Measurements from ENCODE around the gene CHGA.

The CHGA gene

DNA sequence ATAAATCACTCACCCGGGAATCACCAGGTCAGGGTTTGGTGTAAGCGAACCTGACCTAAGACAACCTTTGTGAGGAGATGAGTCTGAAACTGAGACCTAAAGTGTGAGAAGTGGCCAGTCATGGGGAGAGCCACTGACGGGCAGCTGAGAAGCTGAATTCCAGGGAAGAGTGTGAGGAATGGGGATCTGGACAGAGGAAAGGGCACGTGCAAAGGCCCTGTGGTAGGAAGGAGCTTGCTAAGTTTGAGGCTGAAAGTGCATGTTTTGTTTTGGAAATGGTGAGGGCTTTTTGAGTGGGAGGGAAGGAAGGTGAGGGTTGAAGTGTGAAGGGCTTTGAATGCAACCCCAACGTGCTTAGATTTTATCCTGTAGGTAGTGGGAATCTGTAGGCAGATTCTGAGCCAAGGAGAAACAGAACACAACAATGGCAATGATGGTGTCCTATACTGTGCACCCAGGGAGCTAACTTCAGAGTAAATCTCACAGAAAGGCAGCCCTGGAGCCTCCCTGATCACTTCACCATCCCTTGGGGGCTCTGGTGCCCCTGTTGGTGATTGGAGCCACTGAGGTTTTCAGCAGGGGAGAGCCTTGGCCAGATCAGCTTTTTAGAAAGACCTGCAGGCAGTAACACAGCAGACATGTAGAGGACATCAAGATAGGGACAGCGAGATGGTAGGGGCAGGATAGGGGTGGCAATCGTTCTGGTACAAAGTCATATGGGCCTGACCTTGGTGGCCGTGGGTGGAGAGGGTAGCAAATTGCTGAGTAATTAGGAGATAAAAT, 37.5 kb upstream of the CHGA start:
- no peak overlapping the region for H3K27ac ChIP-seq

DNA sequence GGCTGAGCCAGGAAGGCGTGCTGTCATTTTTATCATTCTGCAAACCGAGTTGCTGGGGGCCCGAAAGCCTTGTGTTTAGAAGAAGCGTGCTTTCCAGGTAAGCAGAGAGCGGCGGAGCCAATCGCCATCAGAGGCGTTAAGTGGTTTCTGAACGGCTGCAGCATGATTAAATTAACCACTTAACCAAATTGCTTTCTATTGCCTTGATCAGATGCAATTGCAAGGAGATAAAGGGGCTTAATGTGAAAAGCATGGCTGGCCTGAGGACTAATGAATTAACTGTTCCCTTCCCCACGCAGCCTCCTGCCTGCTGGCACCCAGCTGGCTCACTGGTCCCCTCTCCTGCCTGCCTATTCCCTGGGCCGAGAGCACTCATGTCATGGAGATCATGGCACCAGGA, 36.6 kb upstream of the CHGA start:
- H3K27ac ChIP-seq: no peak overlapping the region
- TF ChIP-seq CTCF (conservative IDR thresholded peaks at IDR 0.05) (no peak), ZFX (IDR thresholded peaks at IDR 0.05) (no peak)

More for the DNA sequence above, 37.5 kb upstream of the CHGA start:
- TF ChIP-seq CTCF (conservative IDR thresholded peaks at IDR 0.05): no peak
- TF ChIP-seq ZFX (IDR thresholded peaks at IDR 0.05): no peak

GRCh38 chr14:92887157-92887556, 35.8 kb upstream of the CHGA start:
- no peak overlapping the region for H3K27ac ChIP-seq
- TF ChIP-seq CTCF (conservative IDR thresholded peaks at IDR 0.05) (no peak), ZFX (IDR thresholded peaks at IDR 0.05) (no peak)

GRCh38 chr14:92888896-92889295, 34.1 kb upstream of the CHGA start:
- no peak overlapping the region for H3K27ac ChIP-seq
- TF ChIP-seq ZFX (IDR thresholded peaks at IDR 0.05) (no peak), CTCF (conservative IDR thresholded peaks at IDR 0.05) (no peak)

GRCh38 chr14:92890830-92891588, 31.9 kb upstream of the CHGA start:
- no peak for TF ChIP-seq CTCF (conservative IDR thresholded peaks at IDR 0.05)
- no peak for TF ChIP-seq ZFX (IDR thresholded peaks at IDR 0.05)
- H3K27ac ChIP-seq: no peak overlapping the region

DNA sequence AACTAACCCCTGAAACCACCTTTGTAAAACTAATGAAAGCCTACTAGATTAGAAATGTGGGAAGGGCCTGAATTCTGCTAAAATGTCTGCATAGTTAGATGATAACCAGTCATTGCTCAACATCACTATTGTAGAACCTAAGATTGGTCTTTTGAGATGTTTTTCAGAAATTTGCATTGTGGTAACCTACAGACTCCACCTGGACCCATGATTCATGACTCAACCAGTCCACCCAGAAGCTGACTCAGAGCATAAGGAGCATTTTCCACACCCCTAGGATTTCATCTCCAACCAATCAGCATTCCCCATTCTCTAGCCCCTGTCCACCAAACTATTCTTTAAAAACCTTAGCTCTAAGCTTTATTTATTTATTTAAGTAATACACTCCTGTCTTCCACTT, 30.4 kb upstream of the CHGA start:
- TF ChIP-seq CTCF (conservative IDR thresholded peaks at IDR 0.05): no peak
- no peak for TF ChIP-seq ZFX (IDR thresholded peaks at IDR 0.05)
- no peak overlapping the region for H3K27ac ChIP-seq

DNA sequence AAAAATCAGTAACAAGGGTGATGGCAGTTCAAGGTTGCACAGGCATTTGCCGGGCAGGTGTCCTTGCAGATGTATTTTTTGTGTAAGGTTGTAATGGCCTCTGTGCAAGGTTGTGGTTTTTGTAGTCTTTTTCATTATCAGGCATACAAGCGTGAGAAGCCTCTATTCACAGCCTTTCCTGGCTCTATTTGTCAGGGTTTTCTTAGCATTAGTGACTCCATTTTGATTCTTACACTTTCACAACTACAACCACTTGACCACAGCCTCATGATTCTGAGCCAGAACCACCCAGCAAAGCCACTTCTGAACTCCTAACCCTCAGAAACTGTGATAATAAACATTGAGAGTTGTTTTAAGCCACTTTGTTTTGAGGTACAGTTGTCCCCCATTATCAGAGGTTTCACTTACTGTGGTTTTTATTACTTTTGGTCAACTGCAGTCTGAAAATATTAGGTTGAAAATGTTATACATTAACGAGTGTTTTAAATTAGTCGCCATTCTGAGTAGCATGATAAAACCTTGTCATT, 27.5 kb upstream of the CHGA start:
- no peak overlapping the region for H3K27ac ChIP-seq
- no peak for TF ChIP-seq CTCF (conservative IDR thresholded peaks at IDR 0.05)
- no peak for TF ChIP-seq ZFX (IDR thresholded peaks at IDR 0.05)
